H1 (cell line): ENCODE measurements around the gene SEMA3C. TPM values are rescaled to one million over a fixed set of nuclear protein-coding genes. Genes with fewer than 3 reads are reported as not detected.

Experiments used
- CHD7 ChIP-seq: fragments of 300-600 bp; sonication (generic); IDR thresholded peaks from 2 replicates; pipeline ENCODE4 v1.7.1; 2012; ENCODE audit warnings: low read length, moderate library complexity, mild to moderate bottlenecking, inconsistent platforms; ENCODE audit not compliant: insufficient replicate concordance
- KDM4A ChIP-seq: IDR thresholded peaks from one replicate; pipeline ENCODE4 v1.7.1; 2012; ENCODE audit warnings: low read depth, mild to moderate bottlenecking, moderate library complexity, low read length, inconsistent platforms; ENCODE audit not compliant: severe bottlenecking
- POLR2A ChIP-seq, 2 experiments: IDR thresholded peaks; 1 replicate in 1 of 2; 2 replicates in 1 of 2; pipeline ENCODE4 v1.6.1; 2011; ENCODE audit warnings: low read depth in 2 of 2, low read length in 2 of 2, mild to moderate bottlenecking in 2 of 2; ENCODE audit errors: control extremely low read depth in 1 of 2
- TAF1 ChIP-seq: IDR thresholded peaks from 2 replicates; pipeline ENCODE4 v1.6.1; 2011; ENCODE audit warnings: mild to moderate bottlenecking, low read depth, low read length
- TBP ChIP-seq: IDR thresholded peaks from 2 replicates; pipeline ENCODE4 v1.6.1; 2011; ENCODE audit warnings: low read depth, low read length, improper control_type of control experiment
- USF2 ChIP-seq: IDR thresholded peaks from 2 replicates; pipeline ENCODE4 v1.6.1; 2011; ENCODE audit warnings: low read length, improper control_type of control experiment
- YY1 ChIP-seq: IDR thresholded peaks from 2 replicates; pipeline ENCODE4 v1.6.1; 2011; ENCODE audit warnings: low read depth, mild to moderate bottlenecking, low read length
- polyA plus RNA-seq, 7 experiments: library from polyadenylated mRNA; depleted of rRNA in 3 of 7; stranded (reverse) in 5 of 7; unstranded in 2 of 7; fragments of >200 nt in 5 of 7; fragments of 200-250 nt in 2 of 7; gene quantifications; 1 replicate in 5 of 7; 2 replicates in 1 of 7; 4 replicates in 1 of 7; pipeline versions ENCODE4 v1.2.1 to v1.2.3, GENCODE V29; 2011 to 2013; ENCODE audit warnings: missing spikeins in 2 of 7, mixed read lengths in 2 of 7
- total RNA-seq: library from RNA; stranded (reverse); fragmentation: NEBNext Ultra II Directional; extraction: Animal tissue kit (Norgen Biotek cat#: 25700); gene quantifications from 2 replicates; pipeline ENCODE4 v1.2.1, GENCODE V29; 2021

Gene SEMA3C
- total and polyA plus RNA-seq, 2 of the 8 experiments (the other 6 are each of a cell fraction or from before 2014, with no cell fraction given): 0.15 to 1.4 TPM

- TF ChIP-seq USF2 (no peak), YY1 (no peak), TAF1 (no peak), KDM4A (no peak), CHD7 (no peak), TBP (no peak), POLR2A (IDR thresholded peaks at IDR 0.05; ENCODE audit: control extremely low read depth in 1 of 2, low read depth in 2 of 2, low read length in 2 of 2) (no peak)
Observed at GRCh38 chr7:80736371-80737125, 182.3 kb downstream of the SEMA3C start (continued).
